H1 (cell line): Measurements from ENCODE around the gene ROM1.
A peak's percentile ranks its signal among the peaks of the same experiment; 100 is the strongest.

Experiments
- CHD2 ChIP-seq: IDR thresholded peaks from 2 replicates; pipeline ENCODE4 v1.6.1; 2012; ENCODE audit warnings: low read length, improper control_type of control experiment
- CTCF ChIP-seq, 3 experiments: IDR thresholded peaks; 1 replicate in 2 of 3; 2 replicates in 1 of 3; pipeline versions ENCODE4 v1.5.1 to v1.6.1; 2011; ENCODE audit warnings: low read length in 3 of 3, mild to moderate bottlenecking in 3 of 3, inconsistent platforms in 2 of 3, low read depth in 1 of 3, moderate library complexity in 1 of 3; ENCODE audit not compliant: insufficient read depth in 1 of 3; ENCODE audit errors: control extremely low read depth in 1 of 3
- POLR2AphosphoS5 ChIP-seq: IDR thresholded peaks from 2 replicates; pipeline ENCODE4 v1.6.1; 2011; ENCODE audit warnings: low read depth, low read length

DNA sequence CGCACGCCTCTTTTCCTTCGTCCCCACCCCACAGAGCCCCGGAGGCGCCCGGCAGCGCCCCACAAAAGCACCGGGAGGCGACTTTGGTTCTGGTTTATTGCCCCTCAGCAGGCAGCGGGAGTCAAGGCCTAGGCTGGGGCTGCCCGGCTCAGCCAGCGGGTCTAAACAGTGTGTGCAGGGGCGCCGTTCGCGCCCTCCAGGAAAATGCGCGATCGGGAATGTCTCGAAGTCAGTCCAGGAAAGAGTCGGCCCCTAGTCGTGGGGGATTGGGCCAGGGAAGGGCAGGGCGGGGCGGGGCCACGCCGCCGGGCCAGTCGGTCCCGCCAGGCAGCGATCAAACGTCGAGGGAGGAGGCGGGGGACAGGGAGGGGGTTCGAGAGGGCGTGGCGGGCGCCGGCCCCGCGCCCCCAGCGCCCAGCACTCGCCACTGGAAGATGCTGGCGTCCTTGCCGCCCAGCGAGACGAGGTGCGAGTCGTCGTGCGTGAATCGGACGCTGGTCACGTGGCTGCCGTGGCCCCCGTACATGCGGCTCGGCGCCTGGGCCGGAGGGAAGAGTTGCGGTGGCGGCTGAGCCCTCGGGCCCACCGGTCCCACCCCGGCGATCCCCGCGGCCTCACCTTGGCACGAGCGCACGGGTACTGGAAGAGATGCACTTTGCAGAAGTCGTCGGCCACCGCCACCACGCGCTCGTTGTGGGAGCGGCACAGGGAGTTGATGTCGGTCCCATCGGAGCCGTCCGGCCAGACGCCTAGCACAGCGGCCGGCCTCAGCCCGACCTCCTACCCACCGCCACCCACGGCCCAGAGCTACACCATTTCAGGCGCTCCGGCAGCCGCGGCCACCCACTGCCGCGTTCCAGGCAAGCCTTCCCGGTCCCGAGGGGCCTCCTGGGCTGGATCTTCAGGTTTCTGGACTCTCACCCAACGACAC lies 10.7 kb upstream of the ROM1 start:
- no peak for TF ChIP-seq CHD2
- TF ChIP-seq CTCF (IDR thresholded peaks at IDR 0.05; ENCODE audit: control extremely low read depth in 1 of 3, insufficient read depth in 1 of 3, low read depth in 1 of 3, low read length in 3 of 3) = no peak
- 0 out of 2 replicates have a peak, but pooled peaks have one; percentile 57 for TF ChIP-seq POLR2AphosphoS5
